Measurements from ENCODE around the gene PFAS. TPM values are rescaled to one million over a fixed set of nuclear protein-coding genes. Genes with fewer than 3 reads are reported as not detected.

Gene PFAS
- total RNA-seq, 1 donor from 2014 or later: 121 TPM

DNA sequence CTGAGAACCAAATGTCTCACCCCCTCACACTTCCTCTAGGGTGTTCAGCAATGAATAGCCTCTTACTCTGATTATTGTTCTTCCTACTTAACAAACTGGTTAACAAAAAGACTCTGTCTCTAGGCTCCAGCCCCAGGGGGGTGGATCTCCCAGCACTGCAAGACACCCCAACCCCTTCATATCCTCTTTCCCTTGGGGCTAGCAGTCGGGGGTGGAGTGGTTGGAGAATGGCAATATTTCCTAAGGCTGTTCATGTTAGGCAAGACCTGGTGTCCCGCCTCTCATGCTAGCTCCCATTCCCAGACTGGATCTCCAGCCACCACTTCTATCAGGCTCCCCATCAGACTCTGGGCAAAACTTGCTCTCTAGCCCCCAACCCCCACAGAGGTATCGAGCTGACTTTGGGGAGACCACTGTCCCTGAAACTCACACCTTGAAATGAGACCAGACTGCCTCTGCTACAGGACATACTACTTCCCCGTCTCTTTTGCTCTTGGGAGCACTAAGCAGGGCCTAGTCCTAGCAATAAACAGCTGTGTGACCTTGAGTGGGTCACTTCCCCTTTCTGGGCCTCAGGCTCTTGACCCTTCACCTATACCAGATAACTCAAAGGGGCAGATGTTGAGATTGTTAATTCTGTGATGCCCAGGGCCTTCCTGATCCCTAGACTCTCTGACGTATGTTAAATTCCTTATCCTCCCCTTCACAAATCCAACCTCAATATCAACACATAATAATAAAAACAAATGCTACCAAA lies 43.7 kb downstream of the PFAS start:
- ATAC-seq (ENCODE audit: low read depth): no peak
- Mint-ChIP-seq H3K27me3 (no peaks in the 10 kb centered on the region), H3K27ac (peak overlapping the region; percentile 21), H3K9me3 (no peaks in the 10 kb centered on the region), H3K4me1 (peaks cover 49% of the 10 kb centered on the region), H3K36me3 (ENCODE audit: low read depth) (peaks cover 9% of the 10 kb centered on the region), H3K4me3 (peak overlapping the region; percentile 32)
- no peak for DNase-seq
- TF ChIP-seq, protein P1, sequence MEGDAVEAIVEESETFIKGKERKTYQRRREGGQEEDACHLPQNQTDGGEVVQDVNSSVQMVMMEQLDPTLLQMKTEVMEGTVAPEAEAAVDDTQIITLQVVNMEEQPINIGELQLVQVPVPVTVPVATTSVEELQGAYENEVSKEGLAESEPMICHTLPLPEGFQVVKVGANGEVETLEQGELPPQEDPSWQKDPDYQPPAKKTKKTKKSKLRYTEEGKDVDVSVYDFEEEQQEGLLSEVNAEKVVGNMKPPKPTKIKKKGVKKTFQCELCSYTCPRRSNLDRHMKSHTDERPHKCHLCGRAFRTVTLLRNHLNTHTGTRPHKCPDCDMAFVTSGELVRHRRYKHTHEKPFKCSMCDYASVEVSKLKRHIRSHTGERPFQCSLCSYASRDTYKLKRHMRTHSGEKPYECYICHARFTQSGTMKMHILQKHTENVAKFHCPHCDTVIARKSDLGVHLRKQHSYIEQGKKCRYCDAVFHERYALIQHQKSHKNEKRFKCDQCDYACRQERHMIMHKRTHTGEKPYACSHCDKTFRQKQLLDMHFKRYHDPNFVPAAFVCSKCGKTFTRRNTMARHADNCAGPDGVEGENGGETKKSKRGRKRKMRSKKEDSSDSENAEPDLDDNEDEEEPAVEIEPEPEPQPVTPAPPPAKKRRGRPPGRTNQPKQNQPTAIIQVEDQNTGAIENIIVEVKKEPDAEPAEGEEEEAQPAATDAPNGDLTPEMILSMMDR (IDR thresholded peaks at IDR 0.05): no peak
- ChIA-PET POLR2A (interaction anchor here (0.7 to 4.4 kb wide), 6 partner anchors 27 to 211 kb away, joined by 3 to 108 read pairs (median 4); partner anchors contain the start of genes CTC1 and PFAS), CTCF (no interaction called here)
- intact Hi-C loops (cut with micrococcal nuclease): no loop called here

DNA sequence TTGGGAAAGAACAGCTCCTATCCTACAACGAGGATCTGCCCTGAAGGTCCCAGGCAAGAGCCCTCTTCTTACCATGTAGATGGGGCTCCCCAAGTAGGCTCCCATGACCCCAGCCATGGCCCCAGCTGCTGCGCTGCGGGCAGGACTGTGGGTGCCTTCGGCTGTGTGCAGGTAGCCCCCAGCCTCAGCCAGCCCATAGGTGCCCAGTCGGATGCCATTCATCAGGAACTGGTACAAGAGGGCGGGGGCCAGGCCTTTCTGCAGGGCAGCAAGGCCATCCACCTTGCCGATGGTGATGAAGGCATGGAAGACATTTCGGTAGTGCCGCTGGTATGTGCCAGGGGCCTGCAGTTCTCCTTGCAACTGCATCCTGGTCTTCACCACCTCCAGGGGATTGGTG lies 45.3 kb downstream of the PFAS start:
- H3K27ac Mint-ChIP-seq: peak overlapping the region; percentile 86
- POLR2A ChIA-PET: interaction anchor here (0.7 to 4.4 kb wide), 15 partner anchors 20 to 710 kb away, joined by 3 to 108 read pairs (median 9); partner anchors contain the start of genes BORCS6, CTC1, KRABD2 and PFAS
- TF ChIP-seq, protein P1 (IDR thresholded peaks at IDR 0.05): no peak
- intact Hi-C loops (cut with micrococcal nuclease): no loop called here
- H3K4me3 Mint-ChIP-seq: peak overlapping the region; percentile 92
- peaks cover 2% of the 10 kb centered on the region for H3K36me3 Mint-ChIP-seq (ENCODE audit: low read depth)
- H3K9me3 Mint-ChIP-seq: no peaks in the 10 kb centered on the region
- DNase-seq: no peak
- H3K4me1 Mint-ChIP-seq: peaks cover 35% of the 10 kb centered on the region
- CTCF ChIA-PET: interaction anchor here (1.4 to 1.9 kb wide), 2 partner anchors 70 to 72 kb away, joined by 3 to 7 read pairs; no protein-coding TSS in a partner anchor
- H3K27me3 Mint-ChIP-seq: no peaks in the 10 kb centered on the region
- ATAC-seq (ENCODE audit: low read depth): no peak

DNA sequence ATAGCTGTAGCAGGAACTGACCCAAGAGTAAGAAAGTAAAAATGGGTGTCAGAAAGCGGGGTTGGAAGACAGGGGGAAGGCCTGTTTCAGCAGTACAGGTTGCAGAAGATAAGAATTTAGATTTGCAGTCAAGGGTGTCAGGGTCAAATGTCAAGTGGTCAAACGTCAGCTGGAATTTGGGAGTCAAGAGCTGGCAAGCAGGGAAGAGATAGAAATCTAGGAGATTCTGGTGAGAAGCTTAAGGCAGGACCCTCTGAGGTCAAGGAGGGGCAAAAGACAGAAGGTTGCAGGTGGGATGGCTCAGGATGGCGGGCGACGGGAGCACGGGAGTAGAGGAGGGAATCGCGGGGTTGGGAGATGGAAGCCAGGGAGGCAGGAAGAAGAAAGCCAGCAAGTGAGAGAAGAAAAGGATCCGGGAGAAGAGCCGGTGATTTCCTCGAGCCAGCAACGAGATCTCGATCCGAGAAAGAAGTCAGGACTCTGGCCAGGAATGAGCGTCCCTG lies 45.8 kb downstream of the PFAS start:
- H3K27ac Mint-ChIP-seq: peak overlapping the region; percentile 86
- no peaks in the 10 kb centered on the region for H3K9me3 Mint-ChIP-seq
- TF ChIP-seq, protein P1 (IDR thresholded peaks at IDR 0.05): no peak
- ATAC-seq (ENCODE audit: low read depth): no peak
- intact Hi-C loops (cut with micrococcal nuclease): loop anchor here (1.0 kb wide), 5 partner anchors 46 to 156 kb away; partner anchors contain the start of genes BORCS6 and PFAS
- H3K27me3 Mint-ChIP-seq: no peaks in the 10 kb centered on the region
- POLR2A ChIA-PET: interaction anchor here (0.6 to 4.4 kb wide), 35 partner anchors 18 to 1053 kb away, joined by 3 to 108 read pairs (median 4); partner anchors contain the start of genes BORCS6, CTC1, GABARAP and KRABD2
- DNase-seq: no peak
- H3K4me1 Mint-ChIP-seq: peaks cover 30% of the 10 kb centered on the region
- peaks cover 2% of the 10 kb centered on the region for H3K36me3 Mint-ChIP-seq (ENCODE audit: low read depth)
- peak overlapping the region; percentile 92 for H3K4me3 Mint-ChIP-seq
- CTCF ChIA-PET: interaction anchor here (1.0 to 1.9 kb wide), 7 partner anchors 71 to 235 kb away, joined by 3 to 13 read pairs (median 3); no protein-coding TSS in a partner anchor

DNA sequence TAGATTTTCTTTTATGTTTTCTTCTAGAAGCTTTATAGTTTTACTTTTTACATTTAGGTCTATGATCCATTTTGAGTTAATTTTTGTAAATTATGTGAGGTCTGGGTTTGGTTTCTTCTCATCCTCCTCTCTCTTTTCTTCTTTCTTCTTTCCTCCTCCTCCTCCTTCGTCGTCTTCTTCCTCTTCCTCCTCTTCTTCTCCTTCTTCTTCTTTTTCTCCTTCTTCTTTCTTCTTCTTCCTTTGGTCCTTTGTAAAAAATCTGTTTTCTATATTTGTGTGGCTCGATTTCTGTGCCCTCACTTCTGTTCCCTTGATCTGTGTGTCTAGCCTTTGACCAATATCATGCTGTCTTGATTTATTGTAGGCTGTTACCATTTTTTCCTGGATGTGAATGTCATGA lies 51.1 kb downstream of the PFAS start:
- intact Hi-C loops (cut with micrococcal nuclease): loop anchor here (1.0 to 2.0 kb wide), 8 partner anchors 51 to 240 kb away; partner anchors contain the start of genes ALOXE3, PFAS and TMEM107
- H3K36me3 Mint-ChIP-seq (ENCODE audit: low read depth): no peaks in the 10 kb centered on the region
- POLR2A ChIA-PET: interaction anchor here (0.6 to 1.0 kb wide), 3 partner anchors 53 to 338 kb away, joined by 3 to 6 read pairs (median 3); partner anchors contain the start of gene CTC1
- no peak for DNase-seq
- no peak for ATAC-seq (ENCODE audit: low read depth)
- H3K4me3 Mint-ChIP-seq: no peak overlapping the region
- CTCF ChIA-PET: interaction anchor here (0.7 to 5.3 kb wide), 13 partner anchors 11 to 242 kb away, joined by 3 to 58 read pairs (median 5); partner anchors contain the start of genes CTC1 and RANGRF
- peak overlapping the region; percentile 46 for H3K27ac Mint-ChIP-seq
- no peaks in the 10 kb centered on the region for H3K9me3 Mint-ChIP-seq
- TF ChIP-seq, protein P1 (IDR thresholded peaks at IDR 0.05): no peak
- no peaks in the 10 kb centered on the region for H3K27me3 Mint-ChIP-seq
- H3K4me1 Mint-ChIP-seq: peaks cover 10% of the 10 kb centered on the region
